ENCODE measurements around the gene GLUL.

Gene GLUL

DNA sequence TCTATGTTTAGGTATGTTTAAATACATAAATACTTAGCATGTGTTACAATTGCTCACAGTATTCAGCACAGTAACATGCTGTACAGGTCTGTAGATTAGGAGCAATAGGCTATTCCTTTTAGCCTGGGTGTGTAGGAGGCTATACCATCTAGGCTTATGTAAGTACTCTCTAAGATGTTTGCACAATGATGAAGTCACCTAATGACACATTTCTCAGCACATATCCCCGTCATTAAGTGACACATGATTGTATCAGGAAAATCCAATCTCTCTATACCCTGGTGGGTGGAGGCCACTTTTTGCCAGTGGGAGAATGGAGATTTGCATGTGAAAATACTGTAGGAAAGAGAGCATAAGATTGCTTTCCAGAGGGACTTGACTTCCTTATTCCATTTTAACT, 14.4 kb upstream of the GLUL start:
- no peaks in the 10 kb centered on the region for H3K4me1 ChIP-seq (ENCODE audit: control insufficient read depth, insufficient read depth, low read length)
- no peak overlapping the region for H3K27ac ChIP-seq (ENCODE audit: extremely low read depth, low read depth, low read length)
- TF ChIP-seq, protein P1, sequence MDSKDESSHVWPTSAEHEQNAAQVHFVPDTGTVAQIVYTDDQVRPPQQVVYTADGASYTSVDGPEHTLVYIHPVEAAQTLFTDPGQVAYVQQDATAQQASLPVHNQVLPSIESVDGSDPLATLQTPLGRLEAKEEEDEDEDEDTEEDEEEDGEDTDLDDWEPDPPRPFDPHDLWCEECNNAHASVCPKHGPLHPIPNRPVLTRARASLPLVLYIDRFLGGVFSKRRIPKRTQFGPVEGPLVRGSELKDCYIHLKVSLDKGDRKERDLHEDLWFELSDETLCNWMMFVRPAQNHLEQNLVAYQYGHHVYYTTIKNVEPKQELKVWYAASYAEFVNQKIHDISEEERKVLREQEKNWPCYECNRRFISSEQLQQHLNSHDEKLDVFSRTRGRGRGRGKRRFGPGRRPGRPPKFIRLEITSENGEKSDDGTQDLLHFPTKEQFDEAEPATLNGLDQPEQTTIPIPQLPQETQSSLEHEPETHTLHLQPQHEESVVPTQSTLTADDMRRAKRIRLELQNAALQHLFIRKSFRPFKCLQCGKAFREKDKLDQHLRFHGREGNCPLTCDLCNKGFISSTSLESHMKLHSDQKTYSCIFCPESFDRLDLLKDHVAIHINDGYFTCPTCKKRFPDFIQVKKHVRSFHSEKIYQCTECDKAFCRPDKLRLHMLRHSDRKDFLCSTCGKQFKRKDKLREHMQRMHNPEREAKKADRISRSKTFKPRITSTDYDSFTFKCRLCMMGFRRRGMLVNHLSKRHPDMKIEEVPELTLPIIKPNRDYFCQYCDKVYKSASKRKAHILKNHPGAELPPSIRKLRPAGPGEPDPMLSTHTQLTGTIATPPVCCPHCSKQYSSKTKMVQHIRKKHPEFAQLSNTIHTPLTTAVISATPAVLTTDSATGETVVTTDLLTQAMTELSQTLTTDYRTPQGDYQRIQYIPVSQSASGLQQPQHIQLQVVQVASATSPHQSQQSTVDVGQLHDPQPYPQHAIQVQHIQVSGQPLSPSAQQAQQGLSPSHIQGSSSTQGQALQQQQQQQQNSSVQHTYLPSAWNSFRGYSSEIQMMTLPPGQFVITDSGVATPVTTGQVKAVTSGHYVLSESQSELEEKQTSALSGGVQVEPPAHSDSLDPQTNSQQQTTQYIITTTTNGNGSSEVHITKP (tag by site-specific recombination; IDR thresholded peaks at IDR 0.05), result peak; percentile 70
- no peak for TF ChIP-seq ZNF132 (tag by site-specific recombination; IDR thresholded peaks at IDR 0.05; ENCODE audit: borderline replicate concordance)
- TF ChIP-seq ZNF624 (tag by site-specific recombination; IDR thresholded peaks at IDR 0.05), result no peak
- TF ChIP-seq, protein P2, sequence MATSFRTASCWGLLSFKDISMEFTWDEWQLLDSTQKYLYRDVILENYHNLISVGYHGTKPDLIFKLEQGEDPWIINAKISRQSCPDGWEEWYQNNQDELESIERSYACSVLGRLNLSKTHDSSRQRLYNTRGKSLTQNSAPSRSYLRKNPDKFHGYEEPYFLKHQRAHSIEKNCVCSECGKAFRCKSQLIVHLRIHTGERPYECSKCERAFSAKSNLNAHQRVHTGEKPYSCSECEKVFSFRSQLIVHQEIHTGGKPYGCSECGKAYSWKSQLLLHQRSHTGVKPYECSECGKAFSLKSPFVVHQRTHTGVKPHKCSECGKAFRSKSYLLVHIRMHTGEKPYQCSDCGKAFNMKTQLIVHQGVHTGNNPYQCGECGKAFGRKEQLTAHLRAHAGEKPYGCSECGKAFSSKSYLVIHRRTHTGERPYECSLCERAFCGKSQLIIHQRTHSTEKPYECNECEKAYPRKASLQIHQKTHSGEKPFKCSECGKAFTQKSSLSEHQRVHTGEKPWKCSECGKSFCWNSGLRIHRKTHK (tag by site-specific recombination; IDR thresholded peaks at IDR 0.05), result no peak
- TF ChIP-seq ZBTB21 (tag by site-specific recombination; IDR thresholded peaks at IDR 0.05), result peak; percentile 83
- TF ChIP-seq ZNF791 (tag by site-specific recombination; IDR thresholded peaks at IDR 0.05), result no peak
- no peak for TF ChIP-seq ZNF658 (tag by site-specific recombination; IDR thresholded peaks at IDR 0.05)
- TF ChIP-seq, protein P3, sequence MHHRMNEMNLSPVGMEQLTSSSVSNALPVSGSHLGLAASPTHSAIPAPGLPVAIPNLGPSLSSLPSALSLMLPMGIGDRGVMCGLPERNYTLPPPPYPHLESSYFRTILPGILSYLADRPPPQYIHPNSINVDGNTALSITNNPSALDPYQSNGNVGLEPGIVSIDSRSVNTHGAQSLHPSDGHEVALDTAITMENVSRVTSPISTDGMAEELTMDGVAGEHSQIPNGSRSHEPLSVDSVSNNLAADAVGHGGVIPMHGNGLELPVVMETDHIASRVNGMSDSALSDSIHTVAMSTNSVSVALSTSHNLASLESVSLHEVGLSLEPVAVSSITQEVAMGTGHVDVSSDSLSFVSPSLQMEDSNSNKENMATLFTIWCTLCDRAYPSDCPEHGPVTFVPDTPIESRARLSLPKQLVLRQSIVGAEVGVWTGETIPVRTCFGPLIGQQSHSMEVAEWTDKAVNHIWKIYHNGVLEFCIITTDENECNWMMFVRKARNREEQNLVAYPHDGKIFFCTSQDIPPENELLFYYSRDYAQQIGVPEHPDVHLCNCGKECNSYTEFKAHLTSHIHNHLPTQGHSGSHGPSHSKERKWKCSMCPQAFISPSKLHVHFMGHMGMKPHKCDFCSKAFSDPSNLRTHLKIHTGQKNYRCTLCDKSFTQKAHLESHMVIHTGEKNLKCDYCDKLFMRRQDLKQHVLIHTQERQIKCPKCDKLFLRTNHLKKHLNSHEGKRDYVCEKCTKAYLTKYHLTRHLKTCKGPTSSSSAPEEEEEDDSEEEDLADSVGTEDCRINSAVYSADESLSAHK (tag by site-specific recombination; IDR thresholded peaks at IDR 0.05), result no peak
- TF ChIP-seq ZNF660 (tag by site-specific recombination; IDR thresholded peaks at IDR 0.05), result 0 out of 2 replicates have a peak, but pooled peaks have one; percentile 22
- TF ChIP-seq ZNF473 (tag by site-specific recombination; IDR thresholded peaks at IDR 0.05), result no peak
- no peak for TF ChIP-seq ZNF621 (tag by site-specific recombination; IDR thresholded peaks at IDR 0.05)
- no peak for TF ChIP-seq MYNN (tag by site-specific recombination; IDR thresholded peaks at IDR 0.05; ENCODE audit: borderline replicate concordance)
- 0 out of 2 replicates have a peak, but pooled peaks have one; percentile 31 for TF ChIP-seq ZNF211 (tag by site-specific recombination; IDR thresholded peaks at IDR 0.05; ENCODE audit: low read depth)
- no peak for TF ChIP-seq ZNF133 (tag by site-specific recombination; IDR thresholded peaks at IDR 0.05)
- peak; percentile 83 for TF ChIP-seq ZFHX2 (tag by site-specific recombination; conservative IDR thresholded peaks at IDR 0.05)
- TF ChIP-seq, protein P4, sequence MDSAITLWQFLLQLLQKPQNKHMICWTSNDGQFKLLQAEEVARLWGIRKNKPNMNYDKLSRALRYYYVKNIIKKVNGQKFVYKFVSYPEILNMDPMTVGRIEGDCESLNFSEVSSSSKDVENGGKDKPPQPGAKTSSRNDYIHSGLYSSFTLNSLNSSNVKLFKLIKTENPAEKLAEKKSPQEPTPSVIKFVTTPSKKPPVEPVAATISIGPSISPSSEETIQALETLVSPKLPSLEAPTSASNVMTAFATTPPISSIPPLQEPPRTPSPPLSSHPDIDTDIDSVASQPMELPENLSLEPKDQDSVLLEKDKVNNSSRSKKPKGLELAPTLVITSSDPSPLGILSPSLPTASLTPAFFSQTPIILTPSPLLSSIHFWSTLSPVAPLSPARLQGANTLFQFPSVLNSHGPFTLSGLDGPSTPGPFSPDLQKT (IDR thresholded peaks at IDR 0.05; ENCODE audit: borderline replicate concordance, low read depth, low read length), result no peak
- TF ChIP-seq, protein P5, sequence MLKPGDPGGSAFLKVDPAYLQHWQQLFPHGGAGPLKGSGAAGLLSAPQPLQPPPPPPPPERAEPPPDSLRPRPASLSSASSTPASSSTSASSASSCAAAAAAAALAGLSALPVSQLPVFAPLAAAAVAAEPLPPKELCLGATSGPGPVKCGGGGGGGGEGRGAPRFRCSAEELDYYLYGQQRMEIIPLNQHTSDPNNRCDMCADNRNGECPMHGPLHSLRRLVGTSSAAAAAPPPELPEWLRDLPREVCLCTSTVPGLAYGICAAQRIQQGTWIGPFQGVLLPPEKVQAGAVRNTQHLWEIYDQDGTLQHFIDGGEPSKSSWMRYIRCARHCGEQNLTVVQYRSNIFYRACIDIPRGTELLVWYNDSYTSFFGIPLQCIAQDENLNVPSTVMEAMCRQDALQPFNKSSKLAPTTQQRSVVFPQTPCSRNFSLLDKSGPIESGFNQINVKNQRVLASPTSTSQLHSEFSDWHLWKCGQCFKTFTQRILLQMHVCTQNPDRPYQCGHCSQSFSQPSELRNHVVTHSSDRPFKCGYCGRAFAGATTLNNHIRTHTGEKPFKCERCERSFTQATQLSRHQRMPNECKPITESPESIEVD (tag by site-specific recombination; IDR thresholded peaks at IDR 0.05), result no peak
- peak; percentile 79 for TF ChIP-seq EGR2 (tag by site-specific recombination; IDR thresholded peaks at IDR 0.05; ENCODE audit: low read depth)
- TF ChIP-seq ZNF112 (tag by site-specific recombination; IDR thresholded peaks at IDR 0.05), result no peak
- TF ChIP-seq ZSCAN30 (tag by site-specific recombination; IDR thresholded peaks at IDR 0.05), result no peak
- no peak for TF ChIP-seq KLF10 (tag by site-specific recombination; IDR thresholded peaks at IDR 0.05)
- peak; percentile 82 for TF ChIP-seq SP7 (tag by site-specific recombination; IDR thresholded peaks at IDR 0.05)
- no peak for TF ChIP-seq ZNF530 (tag by site-specific recombination; IDR thresholded peaks at IDR 0.05; ENCODE audit: low read depth)
- no peak for TF ChIP-seq KLF16 (tag by site-specific recombination; IDR thresholded peaks at IDR 0.05)
- TF ChIP-seq, protein P6, sequence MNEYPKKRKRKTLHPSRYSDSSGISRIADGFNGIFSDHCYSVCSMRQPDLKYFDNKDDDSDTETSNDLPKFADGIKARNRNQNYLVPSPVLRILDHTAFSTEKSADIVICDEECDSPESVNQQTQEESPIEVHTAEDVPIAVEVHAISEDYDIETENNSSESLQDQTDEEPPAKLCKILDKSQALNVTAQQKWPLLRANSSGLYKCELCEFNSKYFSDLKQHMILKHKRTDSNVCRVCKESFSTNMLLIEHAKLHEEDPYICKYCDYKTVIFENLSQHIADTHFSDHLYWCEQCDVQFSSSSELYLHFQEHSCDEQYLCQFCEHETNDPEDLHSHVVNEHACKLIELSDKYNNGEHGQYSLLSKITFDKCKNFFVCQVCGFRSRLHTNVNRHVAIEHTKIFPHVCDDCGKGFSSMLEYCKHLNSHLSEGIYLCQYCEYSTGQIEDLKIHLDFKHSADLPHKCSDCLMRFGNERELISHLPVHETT (tag by site-specific recombination; IDR thresholded peaks at IDR 0.05), result no peak
- TF ChIP-seq KLF8 (tag by site-specific recombination; IDR thresholded peaks at IDR 0.05), result no peak
- TF ChIP-seq ZNF184 (tag by site-specific recombination; IDR thresholded peaks at IDR 0.05), result 0 out of 2 replicates have a peak, but pooled peaks have one; percentile 30
- no peak for TF ChIP-seq WT1 (tag by site-specific recombination; IDR thresholded peaks at IDR 0.05)
- H3K36me3 ChIP-seq (ENCODE audit: control insufficient read depth in 2 of 2, insufficient read depth in 1 of 2, low read length in 2 of 2), result no peaks in the 10 kb centered on the region
- no peaks in the 10 kb centered on the region for H3K9me3 ChIP-seq (ENCODE audit: control insufficient read depth, insufficient read depth, low read depth, low read length)
- POLR2A ChIA-PET, result no interaction called here
- no peak overlapping the region for H3K4me3 ChIP-seq (ENCODE audit: low read depth, low read length)
- CTCF ChIA-PET, result interaction anchor here (0.8 kb wide), 1 partner anchor 262 kb away, joined by 4 read pairs; no protein-coding TSS in a partner anchor

All from HEK293 (cell line).